ENCODE measurements around the gene SLC4A9.
"Not testable (repeated sequence)": the region's sequence is repeated elsewhere in the genome, so short reads cannot be mapped to it uniquely, and the experiment has no call there.

SLC4A9 gene

DNA sequence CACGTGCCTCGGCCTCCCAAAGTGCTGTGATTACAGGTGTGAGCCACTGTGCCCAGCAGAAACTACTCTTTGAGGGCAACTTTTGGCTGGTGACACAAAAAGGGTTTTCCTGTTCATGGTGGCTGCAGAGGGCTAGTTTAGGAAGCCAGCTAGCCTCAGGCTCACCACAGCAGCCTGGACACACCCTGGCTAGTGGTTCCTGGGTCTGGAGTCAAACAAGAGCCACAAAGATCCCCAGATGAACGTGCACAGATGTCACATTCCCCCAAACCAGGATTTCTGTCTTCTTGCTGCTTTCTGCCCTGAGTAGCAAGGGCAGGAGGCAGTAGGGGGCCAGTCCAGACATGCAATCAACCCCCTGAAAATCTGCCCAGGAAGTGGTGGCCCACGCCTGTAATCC, 20.4 kb upstream of the SLC4A9 start:
- no peak for DNase-seq (ENCODE audit: low read depth)

- no peak for DNase-seq (ENCODE audit: low read depth)
Measured at GRCh38 chr5:140340605-140341121, 19.3 kb upstream of the SLC4A9 start.

GRCh38 chr5:140341591-140341990, 18.4 kb upstream of the SLC4A9 start:
- no peak for DNase-seq (ENCODE audit: low read depth)

DNA sequence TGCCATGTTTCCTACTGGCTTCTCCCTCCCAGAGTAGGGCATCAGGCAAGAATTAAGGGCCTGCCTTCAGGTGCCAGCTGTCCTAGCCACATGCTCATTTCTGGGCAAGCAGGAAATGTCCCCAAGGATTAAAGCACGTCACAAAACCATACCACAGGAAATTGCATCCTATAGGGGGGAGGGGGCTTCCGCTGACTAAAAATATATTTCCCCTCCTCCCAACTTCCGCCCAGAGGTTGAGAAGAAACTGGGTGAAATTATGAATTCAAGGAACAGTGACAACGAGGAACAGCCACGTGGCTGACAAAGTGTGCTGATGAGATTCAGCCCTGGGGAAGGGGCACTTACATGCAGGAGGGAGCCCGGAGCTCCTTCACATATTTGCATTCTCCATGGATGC, 17.7 kb upstream of the SLC4A9 start:
- DNase-seq (ENCODE audit: low read depth), result no peak

DNA sequence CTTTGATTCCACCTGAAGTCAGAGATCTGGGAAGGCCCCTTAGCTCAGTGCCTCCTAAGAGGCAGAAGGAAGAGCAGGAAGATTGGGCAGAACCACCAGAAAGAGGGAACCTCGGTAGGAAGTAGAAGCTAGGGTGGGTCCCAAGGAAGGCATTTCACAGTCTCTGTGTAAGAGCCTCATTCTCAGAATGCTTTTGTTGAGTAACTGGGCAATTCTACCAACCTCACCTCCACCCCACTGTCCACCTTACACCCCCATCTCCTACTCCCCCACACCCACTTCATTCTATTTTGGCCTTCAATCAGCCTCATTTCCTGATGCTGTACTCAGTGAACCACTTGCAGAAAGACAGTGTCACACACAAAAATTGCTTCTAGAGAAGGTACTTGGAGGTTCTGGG, 17.1 kb upstream of the SLC4A9 start:
- DNase-seq (ENCODE audit: low read depth), result no peak

GRCh38 chr5:140343849-140344248, 16.1 kb upstream of the SLC4A9 start:
- DNase-seq (ENCODE audit: low read depth), result not testable (repeated sequence)

- no peak for DNase-seq (ENCODE audit: low read depth)
Measured at GRCh38 chr5:140344683-140345423, 15.1 kb upstream of the SLC4A9 start.

DNA sequence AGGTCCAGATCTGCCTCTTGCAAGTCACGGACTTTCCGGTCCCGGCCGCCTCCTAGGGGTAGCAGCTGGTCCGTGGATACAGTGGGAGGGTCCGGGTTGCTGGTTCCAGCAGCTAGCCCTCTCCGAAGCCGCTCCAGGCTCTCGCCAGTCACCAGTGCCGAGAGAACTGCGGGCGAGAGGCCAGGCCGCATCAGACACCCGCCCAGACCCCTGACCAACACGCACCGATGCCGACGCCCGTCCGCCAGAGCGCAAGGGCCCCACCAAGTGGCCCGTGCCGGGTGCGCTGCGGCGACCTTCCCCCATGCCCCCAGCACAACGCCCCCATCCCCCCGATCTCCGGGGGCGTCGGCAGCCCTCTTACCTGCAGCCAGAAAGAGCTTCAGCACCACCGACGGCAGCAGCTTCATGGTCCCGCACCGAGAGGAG, 14.1 kb upstream of the SLC4A9 start:
- no peak for DNase-seq (ENCODE audit: low read depth)

- no peak for DNase-seq (ENCODE audit: low read depth)
Measured at GRCh38 chr5:140346348-140347221, 13.4 kb upstream of the SLC4A9 start, which contains the start of gene HBEGF. TSS of gene HBEGF (minus strand) at chr5:140346603. CDS start at chr5:140346328, 275 bp downstream.

GRCh38 chr5:140347360-140347759, 12.6 kb upstream of the SLC4A9 start:
- no peak for DNase-seq (ENCODE audit: low read depth)

DNA sequence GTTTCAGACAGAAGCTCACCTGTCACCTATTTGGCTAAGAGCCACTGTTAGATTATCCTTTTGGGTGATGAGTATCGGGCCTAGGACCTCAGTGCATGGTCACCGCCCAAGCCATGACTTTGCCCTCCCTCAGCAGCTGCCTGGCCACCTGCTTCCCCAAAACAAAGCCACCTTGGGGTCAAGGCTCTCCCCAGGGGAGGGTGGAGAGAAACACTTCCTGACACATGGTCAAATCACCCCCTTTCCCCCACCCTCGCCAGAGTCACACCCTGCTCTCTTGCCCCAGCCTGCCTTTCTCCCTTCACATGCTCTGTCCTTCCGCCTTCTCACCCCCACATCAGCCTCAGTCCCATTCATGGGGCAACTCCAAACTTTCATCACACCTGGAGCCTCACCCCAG, 11.9 kb upstream of the SLC4A9 start:
- no peak for DNase-seq (ENCODE audit: low read depth)

GRCh38 chr5:140349244-140349643, 10.8 kb upstream of the SLC4A9 start:
- no peak for DNase-seq (ENCODE audit: low read depth)

DNA sequence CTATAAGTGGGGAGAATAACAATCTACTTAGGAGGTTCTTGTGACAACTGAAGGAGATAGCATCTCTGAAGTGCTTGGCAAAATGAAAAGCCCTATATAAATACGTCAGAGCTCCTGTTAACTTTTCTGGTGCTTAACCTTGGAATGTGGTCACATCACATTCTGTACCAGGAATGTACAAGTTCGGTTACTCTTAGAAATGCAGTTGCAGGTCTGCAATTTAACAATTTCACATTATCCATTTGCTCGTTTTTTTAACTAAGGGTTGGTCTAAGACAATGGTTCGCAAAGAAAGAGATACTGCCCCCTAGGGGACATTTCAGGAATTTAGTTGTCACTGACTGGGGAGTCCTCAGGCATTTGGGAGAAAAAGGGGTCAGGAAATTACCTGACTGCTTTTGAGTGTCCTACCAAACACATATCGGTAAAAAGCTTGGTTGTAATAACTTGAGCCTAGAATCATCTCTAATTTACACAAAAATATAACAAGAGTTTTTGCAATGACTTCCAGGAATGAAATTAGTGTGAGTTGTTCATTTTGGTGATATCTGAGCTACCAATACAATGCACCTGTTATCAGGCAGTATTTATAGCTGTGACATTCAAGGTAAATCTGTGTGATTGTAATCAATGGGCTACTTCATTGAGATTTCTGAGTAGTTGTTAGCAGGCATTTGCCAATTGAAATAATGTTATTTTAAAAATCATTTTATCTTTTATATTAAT, 8.2 kb upstream of the SLC4A9 start:
- no peak for DNase-seq (ENCODE audit: low read depth)

DNA sequence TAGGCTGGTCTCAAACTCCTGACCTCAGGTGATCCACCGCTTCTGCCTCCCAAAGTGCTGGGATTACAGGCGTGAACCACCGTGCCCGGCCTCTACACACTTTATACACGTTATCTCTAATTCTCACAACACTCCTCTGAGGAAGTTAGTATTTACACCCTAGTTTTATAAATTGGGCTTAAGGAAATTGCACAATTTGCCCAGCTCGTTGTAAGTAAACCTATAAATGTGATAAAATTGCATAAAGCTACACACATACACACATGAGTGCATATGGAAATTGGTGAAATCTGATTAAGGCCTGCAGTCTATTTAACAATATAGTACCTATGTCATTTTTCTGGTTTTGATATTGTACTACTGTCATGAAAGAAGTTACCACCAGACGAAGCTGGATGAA, 4.4 kb upstream of the SLC4A9 start:
- no peak for DNase-seq (ENCODE audit: low read depth)

DNA sequence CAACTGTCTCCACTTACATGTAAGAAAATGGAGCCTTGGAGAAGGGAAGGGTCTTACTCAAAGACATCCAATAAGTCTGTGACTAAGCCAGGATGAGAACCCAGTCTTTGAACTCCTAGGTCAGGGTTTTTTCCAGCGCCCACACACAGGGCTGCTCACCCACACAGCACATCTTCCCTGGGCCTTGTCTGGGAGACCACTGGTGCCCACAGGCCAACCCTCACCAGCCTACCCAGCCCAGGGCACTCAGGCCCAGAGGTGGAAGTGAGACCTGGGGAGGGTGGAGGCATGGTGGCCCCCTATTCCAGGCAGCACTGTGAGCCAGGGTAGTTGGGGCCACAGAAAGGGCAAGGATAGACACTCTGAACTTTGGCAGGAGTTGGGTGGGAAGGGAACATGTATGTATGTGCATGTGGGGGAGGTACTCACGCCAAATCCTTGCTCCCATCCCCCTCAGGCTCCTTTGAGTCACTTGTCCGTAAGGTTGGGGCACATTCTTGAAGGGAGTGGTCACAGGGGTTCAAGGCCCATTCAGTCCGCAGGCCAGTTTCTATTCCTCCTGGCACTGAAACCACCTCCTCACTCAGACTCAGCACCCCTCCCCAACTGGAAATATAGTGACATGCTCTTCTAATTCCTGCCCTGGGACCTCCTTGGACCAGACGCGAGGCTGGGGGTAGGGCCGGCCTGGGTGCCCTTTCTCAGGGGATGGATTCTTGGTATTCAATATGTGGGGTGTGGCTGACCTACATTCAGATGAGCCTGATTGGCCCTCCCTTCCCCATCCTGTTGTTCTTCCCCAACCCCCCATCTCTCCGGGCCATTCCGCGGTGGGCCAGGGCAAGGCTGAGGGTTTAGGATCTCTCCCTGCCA, 2.9 kb upstream of the SLC4A9 start:
- DNase-seq (ENCODE audit: low read depth), result no peak

DNA sequence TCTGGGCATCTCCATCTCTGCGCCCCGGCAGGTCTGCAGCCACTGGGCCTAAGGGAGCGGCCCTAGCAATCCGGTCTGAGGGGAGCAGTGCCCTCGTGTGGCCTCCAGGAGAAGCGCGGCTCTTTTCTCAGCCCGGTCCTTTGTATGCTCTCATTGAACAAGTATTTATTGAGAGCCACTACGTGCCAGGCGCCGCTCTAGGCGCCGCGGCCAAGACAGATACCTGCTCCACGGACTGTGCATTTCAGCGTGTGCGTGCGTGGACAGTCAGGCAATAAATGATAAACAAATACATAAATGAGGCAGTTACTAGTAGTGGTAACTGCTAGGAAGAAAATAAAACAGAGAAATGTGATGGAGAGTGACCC, 2.3 kb upstream of the SLC4A9 start:
- DNase-seq (ENCODE audit: low read depth), result peak; percentile 65

DNA sequence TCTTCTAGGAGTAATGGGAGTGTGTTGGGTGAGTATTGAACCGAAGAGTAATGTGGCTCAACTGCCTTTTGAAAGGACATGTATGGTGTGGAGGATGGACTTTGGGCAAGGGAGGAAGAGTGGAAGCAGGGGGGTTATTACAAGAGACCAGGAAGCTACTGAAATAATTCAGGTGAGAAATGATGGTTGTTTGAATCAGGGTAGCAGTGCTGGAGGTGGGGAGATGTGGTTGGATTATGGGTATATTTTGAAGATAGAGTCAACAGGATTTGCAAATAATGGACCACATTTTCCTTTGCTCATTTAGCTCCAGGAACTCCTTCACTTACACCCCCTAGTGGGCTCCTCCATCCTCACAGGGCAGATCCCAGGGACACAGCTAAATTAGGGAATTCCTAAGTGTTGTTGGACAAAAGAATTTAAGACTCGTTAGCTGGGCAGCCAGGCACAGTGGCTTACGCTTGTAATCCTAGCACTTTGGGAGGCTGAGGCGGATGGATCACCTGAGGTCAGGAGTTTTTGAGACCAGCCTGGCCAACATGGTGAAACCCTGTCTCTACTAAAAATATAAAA, 1.2 kb upstream of the SLC4A9 start:
- DNase-seq (ENCODE audit: low read depth), result no peak

DNA sequence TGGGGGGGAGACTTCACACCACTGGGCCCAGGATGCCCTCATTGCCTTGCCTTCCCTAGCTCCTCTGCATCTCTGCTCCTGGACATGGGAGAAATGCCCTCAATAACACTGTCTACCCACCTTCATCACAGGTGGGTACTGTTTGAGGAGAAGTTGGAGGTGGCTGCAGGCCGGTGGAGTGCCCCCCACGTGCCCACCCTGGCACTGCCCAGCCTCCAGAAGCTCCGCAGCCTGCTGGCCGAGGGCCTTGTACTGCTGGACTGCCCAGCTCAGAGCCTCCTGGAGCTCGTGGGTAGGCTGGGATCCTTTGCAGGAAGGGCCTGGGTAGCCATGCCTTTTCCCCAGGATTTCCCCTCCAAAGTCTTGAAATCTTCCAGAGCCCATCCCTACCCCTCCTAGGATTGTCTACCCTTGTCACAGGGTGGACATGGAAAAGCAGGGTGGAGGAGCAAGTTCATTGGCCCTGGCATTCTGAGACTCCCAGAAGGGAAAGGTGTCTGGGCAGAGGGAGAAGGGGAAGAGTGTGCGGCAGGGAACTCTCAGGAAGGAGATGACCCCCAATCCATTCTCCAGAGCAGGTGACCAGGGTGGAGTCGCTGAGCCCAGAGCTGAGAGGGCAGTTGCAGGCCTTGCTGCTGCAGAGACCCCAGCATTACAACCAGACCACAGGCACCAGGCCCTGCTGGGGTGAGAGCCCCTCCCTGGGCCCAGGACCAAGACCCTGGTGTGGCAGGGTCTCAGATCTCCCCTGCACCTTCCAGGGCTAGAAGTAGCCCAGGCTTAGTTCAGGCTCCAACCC, 886 bp downstream of the SLC4A9 start:
- DNase-seq (ENCODE audit: low read depth), result no peak

- DNase-seq (ENCODE audit: low read depth), result no peak
Measured at GRCh38 chr5:140361901-140362300, 1.9 kb downstream of the SLC4A9 start.

- DNase-seq (ENCODE audit: low read depth), result no peak
Measured at GRCh38 chr5:140362311-140362710, 2.3 kb downstream of the SLC4A9 start.

Data from HS-5 (cell line).